HL-60 (cell line): ENCODE results near the gene RPN2.

Experiments used
- POLR2AphosphoS5 ChIP-seq: IDR thresholded peaks from 2 replicates; pipeline ENCODE4 v1.6.1; 2012; ENCODE audit warnings: low read depth
- TF ChIP-seq, protein P1 (sequence below): IDR thresholded peaks from one replicate; pipeline ENCODE4 v1.5.1; 2011; ENCODE audit warnings: low read length, control low read depth, inconsistent platforms; ENCODE audit not compliant: insufficient read depth

DNA sequence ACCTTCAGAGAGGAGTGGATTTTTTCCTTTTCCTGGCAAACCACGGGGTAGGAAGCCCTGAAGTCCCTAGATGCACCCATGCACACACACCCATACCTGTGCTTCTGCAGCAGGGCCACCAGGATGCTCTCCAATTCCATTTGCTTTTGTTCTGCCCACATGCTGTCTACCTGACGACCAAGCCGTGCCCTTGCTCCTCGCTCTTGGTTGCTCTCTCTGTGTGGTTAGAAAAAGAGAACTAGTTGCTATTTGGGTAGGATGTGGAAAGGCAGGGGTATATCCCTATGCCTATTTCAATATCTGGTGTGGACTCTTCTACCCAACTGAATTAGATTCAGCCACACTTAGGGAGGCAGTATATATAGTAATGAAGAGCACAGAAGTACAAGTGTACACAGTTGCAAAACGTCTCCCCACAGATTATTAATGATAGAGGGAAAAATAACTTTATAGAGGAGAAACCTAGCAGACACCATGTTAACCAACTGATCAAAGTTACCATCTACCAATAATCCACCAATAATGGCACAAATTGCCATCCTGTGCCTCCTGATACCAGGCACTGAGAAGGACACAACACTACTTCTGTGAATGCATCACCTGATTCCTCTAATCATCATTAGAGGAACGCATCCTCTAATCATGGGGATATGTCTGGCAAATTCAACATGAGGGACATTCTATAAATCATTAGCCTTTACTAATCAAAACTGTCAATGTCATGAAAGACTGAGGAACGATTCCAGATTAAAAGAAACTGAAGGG lies 75.2 kb downstream of the RPN2 start:
- TF ChIP-seq, protein P1, sequence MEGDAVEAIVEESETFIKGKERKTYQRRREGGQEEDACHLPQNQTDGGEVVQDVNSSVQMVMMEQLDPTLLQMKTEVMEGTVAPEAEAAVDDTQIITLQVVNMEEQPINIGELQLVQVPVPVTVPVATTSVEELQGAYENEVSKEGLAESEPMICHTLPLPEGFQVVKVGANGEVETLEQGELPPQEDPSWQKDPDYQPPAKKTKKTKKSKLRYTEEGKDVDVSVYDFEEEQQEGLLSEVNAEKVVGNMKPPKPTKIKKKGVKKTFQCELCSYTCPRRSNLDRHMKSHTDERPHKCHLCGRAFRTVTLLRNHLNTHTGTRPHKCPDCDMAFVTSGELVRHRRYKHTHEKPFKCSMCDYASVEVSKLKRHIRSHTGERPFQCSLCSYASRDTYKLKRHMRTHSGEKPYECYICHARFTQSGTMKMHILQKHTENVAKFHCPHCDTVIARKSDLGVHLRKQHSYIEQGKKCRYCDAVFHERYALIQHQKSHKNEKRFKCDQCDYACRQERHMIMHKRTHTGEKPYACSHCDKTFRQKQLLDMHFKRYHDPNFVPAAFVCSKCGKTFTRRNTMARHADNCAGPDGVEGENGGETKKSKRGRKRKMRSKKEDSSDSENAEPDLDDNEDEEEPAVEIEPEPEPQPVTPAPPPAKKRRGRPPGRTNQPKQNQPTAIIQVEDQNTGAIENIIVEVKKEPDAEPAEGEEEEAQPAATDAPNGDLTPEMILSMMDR, result no peak
- TF ChIP-seq POLR2AphosphoS5, result no peak
